Vagina (tissue), 2 donors: Measurements from ENCODE around the gene STRN. TPM values are rescaled to one million over a fixed set of nuclear protein-coding genes. Genes with fewer than 3 reads are reported as not detected.
"Not testable (repeated sequence)": the region's sequence is repeated elsewhere in the genome, so short reads cannot be mapped to it uniquely, and the experiment has no call there.

Experiments
- DNase-seq, 2 donors: peaks; one replicate each; pipeline ENCODE4 v3.0.0-alpha.2; 2017; ENCODE audit errors: extremely low spot score in 2 of 2
- H3K27ac ChIP-seq: fragments of 200-600 bp; sonication (generic); one replicate; pipeline ENCODE4 v1.5.1; 2019
- H3K27me3 ChIP-seq: fragments of 200-600 bp; sonication (generic); one replicate; pipeline ENCODE4 v1.5.1; 2019
- H3K36me3 ChIP-seq, 2 donors: fragments of 200-600 bp; sonication (generic); one replicate each; pipeline ENCODE4 v1.5.1; 2017 to 2019
- H3K4me1 ChIP-seq: fragments of 200-600 bp; sonication (generic); one replicate; pipeline ENCODE4 v1.5.1; 2019
- H3K4me3 ChIP-seq, 2 donors: fragments of 200-600 bp; sonication (generic); 1 replicate in 1 of 2; 2 replicates in 1 of 2; pipeline ENCODE4 v1.5.1; 2016 to 2019
- H3K9me3 ChIP-seq: fragments of 200-600 bp; sonication (generic); one replicate; pipeline ENCODE4 v1.5.1; 2019
- POLR2A ChIP-seq, 2 donors: fragments of 450-650 bp; IDR thresholded peaks; one replicate each; pipeline ENCODE4 v1.6.1; 2017; ENCODE audit warnings: antibody characterized with exemption in 2 of 2, mild to moderate bottlenecking in 2 of 2, moderate library complexity in 2 of 2
- POLR2AphosphoS5 ChIP-seq, 2 donors: sonication (generic); formaldehyde crosslinking; IDR thresholded peaks; one replicate each; pipeline ENCODE4 v1.9.0; 2017; ENCODE audit warnings: antibody characterized with exemption in 2 of 2, mild to moderate bottlenecking in 2 of 2, low read depth in 1 of 2; ENCODE audit not compliant: insufficient read depth in 1 of 2
- intact Hi-C: fragments of 100-400 bp; cut with DNase I; formaldehyde crosslinking; loops from one replicate; pipeline ENCODE4 v1.15.1; 2023
- total RNA-seq: library from RNA; depleted of rRNA; stranded (reverse); fragments of >200 nt; gene quantifications from one replicate; pipeline ENCODE4 v1.2.3, GENCODE V29; 2016
- TF ChIP-seq, protein P1 (sequence below), 3 experiments: fragments of 450-650 bp in 2 of 3; fragments of 200-600 bp in 1 of 3; sonication (generic) in 1 of 3; IDR thresholded peaks; one replicate each; pipeline ENCODE4 v1.5.1; 2017 to 2019; ENCODE audit warnings: antibody characterized with exemption in 3 of 3, mild to moderate bottlenecking in 2 of 3, moderate library complexity in 2 of 3

STRN gene
- total RNA-seq, 1 donor from 2014 or later, result 19.4 TPM

DNA sequence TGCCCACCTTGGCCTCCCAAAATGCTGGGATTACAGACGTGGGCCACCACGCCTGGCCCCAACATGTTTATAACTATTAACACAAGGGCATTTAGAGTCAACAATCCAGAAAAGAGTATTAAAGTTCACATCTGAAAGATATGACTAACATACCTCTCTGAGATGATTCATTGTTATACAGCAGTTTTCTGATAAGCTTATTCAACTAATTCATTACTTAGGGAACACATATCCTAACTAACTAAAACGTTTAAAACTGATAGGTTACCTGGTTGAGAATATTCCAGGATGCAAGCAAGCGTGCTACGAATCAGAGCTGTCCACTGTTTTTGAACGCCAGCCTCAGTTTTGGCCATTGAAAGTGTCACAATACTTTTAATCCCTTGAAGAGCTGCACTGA is 34.0 kb upstream of the STRN start:
- Histone ChIP-seq H3K4me3 (no peak overlapping the region), H3K27me3 (no peaks in the 10 kb centered on the region), H3K27ac (no peak overlapping the region), H3K36me3 (peaks cover 0 to 62% of the 10 kb centered on the region in 2 donors), H3K4me1 (no peaks in the 10 kb centered on the region), H3K9me3 (no peaks in the 10 kb centered on the region)
- intact Hi-C loops, result no loop called here
- no peak for DNase-seq
- TF ChIP-seq, protein P1, sequence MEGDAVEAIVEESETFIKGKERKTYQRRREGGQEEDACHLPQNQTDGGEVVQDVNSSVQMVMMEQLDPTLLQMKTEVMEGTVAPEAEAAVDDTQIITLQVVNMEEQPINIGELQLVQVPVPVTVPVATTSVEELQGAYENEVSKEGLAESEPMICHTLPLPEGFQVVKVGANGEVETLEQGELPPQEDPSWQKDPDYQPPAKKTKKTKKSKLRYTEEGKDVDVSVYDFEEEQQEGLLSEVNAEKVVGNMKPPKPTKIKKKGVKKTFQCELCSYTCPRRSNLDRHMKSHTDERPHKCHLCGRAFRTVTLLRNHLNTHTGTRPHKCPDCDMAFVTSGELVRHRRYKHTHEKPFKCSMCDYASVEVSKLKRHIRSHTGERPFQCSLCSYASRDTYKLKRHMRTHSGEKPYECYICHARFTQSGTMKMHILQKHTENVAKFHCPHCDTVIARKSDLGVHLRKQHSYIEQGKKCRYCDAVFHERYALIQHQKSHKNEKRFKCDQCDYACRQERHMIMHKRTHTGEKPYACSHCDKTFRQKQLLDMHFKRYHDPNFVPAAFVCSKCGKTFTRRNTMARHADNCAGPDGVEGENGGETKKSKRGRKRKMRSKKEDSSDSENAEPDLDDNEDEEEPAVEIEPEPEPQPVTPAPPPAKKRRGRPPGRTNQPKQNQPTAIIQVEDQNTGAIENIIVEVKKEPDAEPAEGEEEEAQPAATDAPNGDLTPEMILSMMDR (IDR thresholded peaks at IDR 0.05), result no peak

DNA sequence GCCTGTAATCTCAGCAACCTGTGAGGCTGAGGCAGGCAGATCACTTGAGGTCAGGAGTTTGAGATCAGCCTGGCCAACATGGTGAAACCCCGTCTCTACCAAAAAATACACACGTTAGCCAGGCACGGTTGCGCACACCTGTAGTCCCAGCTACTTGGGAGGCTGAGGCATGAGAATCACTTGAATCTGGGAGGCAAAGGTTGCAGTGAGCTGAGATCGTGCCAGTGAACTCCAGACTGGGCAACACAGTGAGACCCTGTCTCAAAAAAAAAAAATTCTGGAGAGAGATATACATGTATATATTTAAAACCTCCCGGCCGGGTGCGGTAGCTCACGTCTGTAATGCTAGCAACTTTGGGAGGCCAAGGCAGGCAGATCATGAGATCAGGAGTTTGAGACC is 33.1 kb upstream of the STRN start:
- H3K4me3 ChIP-seq, DNase-seq, H3K27ac ChIP-seq, H3K27me3 ChIP-seq, intact Hi-C loops, H3K4me1 ChIP-seq, H3K9me3 ChIP-seq: not testable (repeated sequence)
- H3K36me3 ChIP-seq, result peaks cover 0 to 54% of the 10 kb centered on the region in 2 donors

DNA sequence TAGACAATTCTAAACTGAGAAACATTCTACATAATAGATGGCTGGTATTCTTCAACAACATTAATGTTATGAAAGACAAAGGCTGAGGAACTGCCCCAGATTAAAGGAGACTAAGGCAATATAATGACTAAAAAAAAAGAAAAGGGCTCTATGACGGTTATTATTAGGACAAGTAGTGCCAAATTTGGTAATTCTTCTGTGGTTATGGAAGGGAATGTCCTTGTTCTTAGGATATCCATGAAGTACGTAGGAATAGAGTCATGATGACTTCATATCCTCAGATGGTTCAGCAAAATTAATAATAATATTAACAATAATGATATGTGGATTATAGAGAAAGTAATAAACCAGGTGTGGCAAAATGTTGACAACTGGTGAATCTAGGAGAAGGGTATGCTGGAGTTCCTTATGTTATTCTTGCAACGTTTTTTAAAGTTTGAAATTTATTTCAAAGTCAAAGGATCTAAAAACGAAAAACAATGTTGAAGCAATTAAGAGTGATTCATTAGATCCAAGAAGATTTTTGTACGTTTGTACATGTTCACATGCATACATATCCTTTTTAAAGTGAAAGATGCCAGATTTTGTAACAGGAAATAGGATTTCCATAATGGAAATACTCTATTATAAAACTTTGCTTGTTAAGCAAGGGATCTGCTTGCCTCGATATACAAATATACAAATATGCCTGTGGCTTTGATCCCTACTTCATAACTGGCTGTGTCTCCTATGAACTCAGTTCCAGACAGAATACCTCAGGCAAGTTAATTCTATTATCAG is 27.7 kb upstream of the STRN start:
- intact Hi-C loops, result no loop called here
- TF ChIP-seq POLR2A (IDR thresholded peaks at IDR 0.05) (no peak), POLR2AphosphoS5 (IDR thresholded peaks at IDR 0.05; ENCODE audit: insufficient read depth in 1 of 2, low read depth in 1 of 2) (no peak)
- TF ChIP-seq, protein P1 (IDR thresholded peaks at IDR 0.05), result no peak
- H3K27ac ChIP-seq, result no peak overlapping the region
- H3K4me1 ChIP-seq, result no peaks in the 10 kb centered on the region
- no peak for DNase-seq
- H3K4me3 ChIP-seq, result no peak overlapping the region
- peaks cover 0 to 14% of the 10 kb centered on the region in 2 donors for H3K36me3 ChIP-seq
- no peaks in the 10 kb centered on the region for H3K9me3 ChIP-seq
- no peaks in the 10 kb centered on the region for H3K27me3 ChIP-seq

DNA sequence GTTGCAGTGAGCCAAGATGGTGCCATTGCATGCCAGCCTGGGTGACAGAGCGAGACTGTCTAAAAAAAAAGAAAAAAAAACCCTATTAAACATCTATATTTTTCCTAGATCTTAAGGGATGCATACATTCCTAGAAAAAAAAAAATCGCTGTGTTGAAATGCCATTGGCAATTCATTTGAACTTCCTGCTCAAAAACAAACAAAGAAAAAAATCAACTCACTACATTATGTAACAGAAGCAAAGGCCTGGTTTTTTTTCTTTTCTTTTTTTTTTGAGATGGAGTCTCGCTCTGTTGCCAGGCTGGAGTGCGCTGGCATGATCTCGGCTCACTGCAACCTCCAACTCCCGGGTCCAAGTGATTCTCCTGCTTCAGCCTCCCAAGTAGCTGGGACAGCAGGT is 21.7 kb upstream of the STRN start:
- H3K27ac ChIP-seq, result no peak overlapping the region
- no peak for DNase-seq
- peaks cover 0 to 31% of the 10 kb centered on the region in 2 donors for H3K36me3 ChIP-seq
- no peaks in the 10 kb centered on the region for H3K9me3 ChIP-seq
- TF ChIP-seq POLR2AphosphoS5 (IDR thresholded peaks at IDR 0.05; ENCODE audit: insufficient read depth in 1 of 2, low read depth in 1 of 2), result no peak
- TF ChIP-seq, protein P1 (IDR thresholded peaks at IDR 0.05), result no peak
- no peak for TF ChIP-seq POLR2A (IDR thresholded peaks at IDR 0.05)
- no peaks in the 10 kb centered on the region for H3K27me3 ChIP-seq
- no peaks in the 10 kb centered on the region for H3K4me1 ChIP-seq
- no peak overlapping the region for H3K4me3 ChIP-seq
- intact Hi-C loops, result no loop called here

DNA sequence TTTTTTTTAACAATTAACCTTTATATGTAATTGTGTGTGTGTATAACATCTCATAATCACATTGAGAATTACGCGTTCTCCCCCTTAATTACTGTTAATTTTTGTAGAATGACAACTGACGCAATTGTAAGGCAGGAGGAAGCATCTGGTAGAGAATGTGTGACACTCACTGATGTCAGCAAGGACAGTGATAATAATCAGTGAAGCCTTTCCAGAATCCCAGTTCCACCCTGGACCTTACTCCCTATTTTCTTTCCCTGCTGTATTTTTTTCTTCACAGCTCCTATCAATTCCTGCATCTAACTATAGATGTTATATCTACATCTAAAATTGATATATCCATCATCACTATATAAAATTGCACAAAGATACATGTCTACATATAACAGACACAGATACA is 16.1 kb upstream of the STRN start:
- intact Hi-C loops, result no loop called here
- DNase-seq, result no peak
- peaks cover 0 to 20% of the 10 kb centered on the region in 2 donors for H3K36me3 ChIP-seq
- TF ChIP-seq, protein P1 (IDR thresholded peaks at IDR 0.05), result no peak
- TF ChIP-seq POLR2A (IDR thresholded peaks at IDR 0.05) (no peak), POLR2AphosphoS5 (IDR thresholded peaks at IDR 0.05; ENCODE audit: insufficient read depth in 1 of 2, low read depth in 1 of 2) (no peak)
- no peaks in the 10 kb centered on the region for H3K27me3 ChIP-seq
- H3K4me1 ChIP-seq, result no peaks in the 10 kb centered on the region
- H3K27ac ChIP-seq, result no peak overlapping the region
- H3K9me3 ChIP-seq, result no peaks in the 10 kb centered on the region
- no peak overlapping the region for H3K4me3 ChIP-seq
